Mucosa of descending colon (tissue), 3 donors: ENCODE results near the gene ZNF275. TPM values are rescaled to one million over a fixed set of nuclear protein-coding genes. Genes with fewer than 3 reads are reported as not detected.

ENCODE experiments used
- ATAC-seq: fragments of 200-7000 bp; cut with Tn5 transposase; one replicate; pipeline ENCODE4 v1.9.1; 2020; ENCODE audit warnings: mild to moderate bottlenecking, moderate library complexity
- DNase-seq, 3 donors: peaks; one replicate each; pipeline ENCODE4 v3.0.0-alpha.2; 2020
- H3K36me3 ChIP-seq: fragments of 200-600 bp; one replicate; pipeline ENCODE4 v1.8.0; 2021; ENCODE audit warnings: low read depth, mild to moderate bottlenecking
- H3K4me1 ChIP-seq: fragments of 200-600 bp; one replicate; pipeline ENCODE4 v1.8.0; 2021; ENCODE audit warnings: low read depth, mild to moderate bottlenecking
- H3K4me3 ChIP-seq: fragments of 200-600 bp; one replicate; pipeline ENCODE4 v1.8.0; 2021; ENCODE audit warnings: mild to moderate bottlenecking
- H3K9me3 ChIP-seq: fragments of 200-600 bp; one replicate; pipeline ENCODE4 v1.8.0; 2021; ENCODE audit warnings: mild to moderate bottlenecking
- CTCF ChIP-seq: fragments of 200-600 bp; IDR thresholded peaks from one replicate; pipeline ENCODE4 v1.8.0; 2022; ENCODE audit warnings: antibody characterized with exemption, mild to moderate bottlenecking
- intact Hi-C, 2 donors: fragments of 100-400 bp; cut with DNase I in 1 of 2; cut with micrococcal nuclease in 1 of 2; formaldehyde crosslinking; loops; one replicate each; pipeline versions ENCODE4 v1.11.0 to v1.11.1; 2022; cut with DNase I, micrococcal nuclease
- total RNA-seq, 3 donors: library from RNA; stranded (reverse); fragmentation: NEBNext Ultra II Directional in 2 of 3; extraction: Animal tissue kit (Norgen Biotek cat#: 25700) in 2 of 3; gene quantifications; one replicate each; pipeline versions ENCODE4 v1.2.1 to v1.2.4, GENCODE V29; 2021 to 2023
- donor health status: DM: no; HTN: no; CAD: no; lungs with moderate emphysema.
- donor health status: DM: no; HTN: no; CAD: no.
- donor health status: DM: no; HTN: yes; CAD: no.

Gene ZNF275
- total RNA-seq, 3 donors from 2014 or later = 5.2 to 10.0 (median 6.1) TPM

- no peak for TF ChIP-seq CTCF
- no peaks in the 10 kb centered on the region for H3K36me3 ChIP-seq
- no peaks in the 10 kb centered on the region for H3K9me3 ChIP-seq
- DNase-seq = peak in 2 of 3 donors; percentile 40 to 42
- ATAC-seq = peak; percentile 55
- no peaks in the 10 kb centered on the region for H3K4me1 ChIP-seq
- intact Hi-C loops = no loop called here
- no peak overlapping the region for H3K4me3 ChIP-seq
Observed at GRCh38 chrX:153400146-153401132, 66.5 kb downstream of the ZNF275 start.

DNA sequence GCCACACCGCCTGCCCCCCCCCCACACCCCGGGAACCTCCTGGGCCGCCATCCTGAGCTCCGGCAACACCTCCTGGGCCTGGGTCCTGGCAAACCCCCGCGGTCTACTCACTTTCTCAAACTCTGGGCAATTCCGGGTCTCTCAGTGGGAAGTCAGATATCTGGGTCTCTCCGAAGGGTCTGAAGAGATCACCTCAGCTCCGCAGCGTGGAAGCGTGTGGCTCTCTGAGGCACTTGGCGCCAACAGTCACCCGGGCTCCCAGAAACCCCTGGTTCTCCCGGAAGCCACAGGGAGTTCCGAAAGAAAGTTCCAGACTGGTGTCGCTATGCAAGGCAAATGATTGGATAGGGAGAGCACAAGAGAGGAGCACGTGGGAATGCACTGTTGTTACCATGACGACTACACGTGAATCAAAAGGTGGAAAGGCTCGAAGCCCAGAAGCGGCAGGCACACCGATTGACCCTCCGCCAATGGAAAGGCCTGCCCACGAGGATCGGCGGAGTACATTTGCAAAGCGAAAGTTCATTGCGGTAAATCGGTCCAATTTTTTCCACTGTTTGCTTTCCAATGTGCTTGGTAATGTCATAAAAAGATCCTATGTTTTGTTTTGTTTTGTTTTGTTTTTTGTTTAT is 67.3 kb downstream of the ZNF275 start, which contains the start of gene PNMA6E:
Gene PNMA6E (minus strand): TSS at position 218 of the 632 bp plus-strand sequence. CDS start 2,501 bp downstream, outside the sequence.
- no peak for ATAC-seq
- H3K9me3 ChIP-seq = no peaks in the 10 kb centered on the region
- H3K4me3 ChIP-seq = no peak within 1 kb of the TSS
- H3K36me3 ChIP-seq = no peaks in the 10 kb centered on the region
- intact Hi-C loops = no loop called here
- DNase-seq = no peak
- no peak for TF ChIP-seq CTCF
- no peaks in the 10 kb centered on the region for H3K4me1 ChIP-seq

Other genes with a start within 250 kb of the ZNF275 start
- gene MAGEA1, start 154.9 kb upstream of the ZNF275 start, total RNA-seq = not detected
- not detected for gene PNMA6F, start 12.4 kb upstream of the ZNF275 start, total RNA-seq
- not detected for gene PNMA6E, start 67.2 kb downstream of the ZNF275 start, total RNA-seq
- gene ZFP92, start 77.3 kb downstream of the ZNF275 start, total RNA-seq = 1 to 10 TPM in 1 of 3 donors, under 1 TPM in 2; 0.17 to 1.6 (median 0.22) TPM
- 1 to 10 TPM in 1 of 3 donors, under 1 TPM in 2; 0.55 to 1.2 (median 0.63) TPM for gene TREX2, start 111.9 kb downstream of the ZNF275 start, total RNA-seq
- 10 to 100 TPM; 14.2 to 22.5 (median 19.5) TPM for gene HAUS7, start 136.4 kb downstream of the ZNF275 start, total RNA-seq
- gene BGN, start 160.8 kb downstream of the ZNF275 start, total RNA-seq = 10 to 100 TPM in 2 of 3 donors, 1 to 10 TPM in 1; 3.5 to 21.8 (median 10.1) TPM
- gene ATP2B3, start 183.5 kb downstream of the ZNF275 start, total RNA-seq = 1 to 10 TPM in 1 of 3 donors, under 1 TPM in 1, not detected in 1; 0.07 to 1.1 TPM